Ovary (tissue), 9 donors: Measurements from ENCODE around the gene CPLX3. TPM values are rescaled to one million over a fixed set of nuclear protein-coding genes. Genes with fewer than 3 reads are reported as not detected.

Experiments
- DNase-seq, 5 donors: peaks; one replicate each; pipeline ENCODE4 v3.0.0-alpha.2; 2019 to 2020
- H3K27ac ChIP-seq, 2 donors: fragments of 200-600 bp; one replicate each; pipeline versions ENCODE4 v1.5.1 to v1.8.0; 2019 to 2022
- H3K27me3 ChIP-seq: fragments of 200-600 bp; one replicate; pipeline ENCODE4 v1.8.0; 2022
- H3K36me3 ChIP-seq: fragments of 200-600 bp; sonication (generic); one replicate; pipeline ENCODE4 v1.5.1; 2019
- H3K4me1 ChIP-seq: one replicate; pipeline ENCODE4 v1.8.1; 2013; ENCODE audit warnings: mild to moderate bottlenecking, moderate library complexity; ENCODE audit not compliant: insufficient read depth
- H3K4me3 ChIP-seq: fragments of 200-600 bp; sonication (generic); one replicate; pipeline ENCODE4 v1.5.1; 2017
- H3K9me3 ChIP-seq, 2 donors: fragments of 200-600 bp in 1 of 2; sonication (generic) in 1 of 2; one replicate each; pipeline versions ENCODE4 v1.5.1 to v1.8.1; 2013 to 2019; ENCODE audit warnings: mild to moderate bottlenecking in 1 of 2, moderate library complexity in 1 of 2
- CTCF ChIP-seq, 3 donors: fragments of 450-650 bp in 2 of 3; fragments of 200-600 bp in 1 of 3; IDR thresholded peaks; one replicate each; pipeline versions ENCODE4 v1.5.1 to v1.8.0; 2016 to 2022; ENCODE audit warnings: antibody characterized with exemption in 3 of 3, mild to moderate bottlenecking in 1 of 3
- EP300 ChIP-seq: sonication (generic); formaldehyde crosslinking; IDR thresholded peaks from one replicate; pipeline ENCODE4 v1.6.1; 2017; ENCODE audit warnings: antibody characterized with exemption
- POLR2A ChIP-seq: fragments of 450-650 bp; IDR thresholded peaks from one replicate; pipeline ENCODE4 v1.6.1; 2017; ENCODE audit warnings: antibody characterized with exemption, mild to moderate bottlenecking, moderate library complexity
- whole genome bisulfite sequencing, 3 donors: extraction: QIAGEN DNeasy Blood & Tissue Kit in 1 of 3; methylation state at CpG; one replicate each; pipeline versions ENCODE4 v1.1.5 to v1.1.7; 2013 to 2017; 5-methylcytosine and 5-hydroxymethylcytosine counted together
- intact Hi-C, 4 donors: fragments of 100-400 bp; cut with DNase I; formaldehyde crosslinking; loops; one replicate each; pipeline versions ENCODE4 v1.11.0 to v1.15.1; 2022 to 2023
- polyA plus RNA-seq, 2 donors: library from polyadenylated mRNA; stranded (reverse); fragments of 200-250 nt in 1 of 2; fragments of 350-450 nt in 1 of 2; fragmentation: Illumina TruSeq in 1 of 2; extraction: RNeasy Lipid Tissue Mini Kit (QIAGEN cat#74804) in 1 of 2; gene quantifications; one replicate each; pipeline ENCODE4 v1.2.3, GENCODE V29; 2013 to 2014
- total RNA-seq, 7 donors: library from RNA; depleted of rRNA in 2 of 7; stranded (reverse); fragments of >200 nt in 2 of 7; fragmentation: NEBNext Ultra II Directional in 3 of 7; extraction: Animal tissue kit (Norgen Biotek cat#: 25700) in 3 of 7; gene quantifications; one replicate each; pipeline versions ENCODE4 v1.1.0 to v1.2.4, GENCODE V29; 2016 to 2023
- donor health status: DM: no; HTN: no; CAD: no; lungs with moderate emphysema.
- donor health status: DM: no; HTN: no; CAD: no.
- donor health status: Bipolar disorder and iron deficiency.
- donor health status: DM: yes; HTN: yes; CAD: no.
- donor health status: DM: no; HTN: no; CAD: no.
- donor health status: DM: yes; HTN: yes; CAD: no.

Gene CPLX3
- total and polyA plus RNA-seq, 9 donors = not detected

- H3K27me3 ChIP-seq = no peaks in the 10 kb centered on the region
- no peak for DNase-seq
- intact Hi-C loops = no loop called here
- no peaks in the 10 kb centered on the region for H3K4me1 ChIP-seq
- WGBS, 3 donors = 80 to 84% (median 82%) methylated on average over 17 to 18 of the region's 18 CpGs
- no peaks in the 10 kb centered on the region for H3K9me3 ChIP-seq
- no peaks in the 10 kb centered on the region for H3K36me3 ChIP-seq
- H3K27ac ChIP-seq = no peak overlapping the region
- no peak overlapping the region for H3K4me3 ChIP-seq
- no peak for TF ChIP-seq POLR2A
- no peak for TF ChIP-seq EP300
- no peak for TF ChIP-seq CTCF (IDR thresholded peaks at IDR 0.05)
These were observed 25.0 kb upstream of the CPLX3 start for GRCh38 chr15:74801311-74801997.

GRCh38 chr15:74802290-74802689 is 24.1 kb upstream of the CPLX3 start:
- H3K9me3 ChIP-seq = no peaks in the 10 kb centered on the region
- no peak for TF ChIP-seq CTCF (IDR thresholded peaks at IDR 0.05)
- no peak for TF ChIP-seq POLR2A
- no peak for TF ChIP-seq EP300
- no peak for DNase-seq
- no peak overlapping the region for H3K27ac ChIP-seq
- no peaks in the 10 kb centered on the region for H3K27me3 ChIP-seq
- H3K4me3 ChIP-seq = no peak overlapping the region
- WGBS, 3 donors = 81 to 95% (median 87%) methylated on average over 20 of the region's 20 CpGs
- H3K36me3 ChIP-seq = no peaks in the 10 kb centered on the region
- intact Hi-C loops = no loop called here
- H3K4me1 ChIP-seq = no peaks in the 10 kb centered on the region

- H3K36me3 ChIP-seq = no peaks in the 10 kb centered on the region
- no peaks in the 10 kb centered on the region for H3K27me3 ChIP-seq
- H3K4me1 ChIP-seq = no peaks in the 10 kb centered on the region
- H3K4me3 ChIP-seq = no peak overlapping the region
- no peak for DNase-seq
- WGBS, 3 donors = 86 to 90% (median 89%) methylated on average over 31 of the region's 31 CpGs
- H3K27ac ChIP-seq = no peak overlapping the region
- intact Hi-C loops = no loop called here
- no peaks in the 10 kb centered on the region for H3K9me3 ChIP-seq
- TF ChIP-seq POLR2A (no peak), CTCF (IDR thresholded peaks at IDR 0.05) (no peak), EP300 (no peak)
These were observed 23.5 kb upstream of the CPLX3 start for GRCh38 chr15:74802862-74803447.

- no peak overlapping the region for H3K27ac ChIP-seq
- H3K4me3 ChIP-seq = no peak overlapping the region
- WGBS, 3 donors = 38 to 50% (median 45%) methylated on average over 6 of the region's 6 CpGs
- H3K27me3 ChIP-seq = no peaks in the 10 kb centered on the region
- H3K4me1 ChIP-seq = no peaks in the 10 kb centered on the region
- no peak for DNase-seq
- H3K9me3 ChIP-seq = no peaks in the 10 kb centered on the region
- no peaks in the 10 kb centered on the region for H3K36me3 ChIP-seq
- intact Hi-C loops = no loop called here
- no peak for TF ChIP-seq POLR2A
- TF ChIP-seq EP300 = no peak
- TF ChIP-seq CTCF (IDR thresholded peaks at IDR 0.05) = no peak
These were observed 21.5 kb upstream of the CPLX3 start for GRCh38 chr15:74804935-74805334.
